ENCODE data around the gene AGAP1.

The AGAP1 gene

DNA sequence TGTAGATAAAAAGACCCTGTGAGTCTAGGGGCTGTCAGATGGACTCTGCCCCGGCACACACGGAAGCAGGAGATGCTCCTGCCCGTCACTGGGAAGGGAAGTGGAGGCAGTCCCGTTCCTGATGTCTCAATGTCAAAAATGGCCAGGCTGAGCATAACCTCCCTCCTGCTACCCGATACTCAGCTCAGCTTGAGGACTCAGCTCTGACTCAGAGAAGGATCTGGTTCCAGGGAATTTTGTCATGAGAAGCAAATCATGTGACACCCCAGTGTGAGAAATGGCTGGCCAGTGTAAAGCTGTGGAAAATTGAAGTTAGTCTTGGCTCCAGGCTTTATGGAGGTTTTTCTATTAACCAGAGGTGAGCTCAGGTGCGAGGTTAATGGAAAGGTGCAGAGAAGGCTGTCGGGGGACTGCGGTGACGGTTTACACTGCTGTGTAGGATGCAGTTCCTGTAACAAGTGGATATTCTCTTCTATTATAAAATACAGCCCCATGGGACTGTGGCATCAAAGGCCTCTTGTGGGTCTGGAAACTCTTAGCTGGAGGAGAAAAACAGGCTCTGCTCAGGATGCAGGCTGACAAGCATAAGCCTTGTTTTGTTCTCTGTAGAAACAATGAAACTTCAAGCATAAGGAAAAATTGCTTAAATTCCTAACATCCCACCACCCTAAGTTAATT lies 24.7 kb upstream of the AGAP1 start:
- TF ChIP-seq, protein P1, sequence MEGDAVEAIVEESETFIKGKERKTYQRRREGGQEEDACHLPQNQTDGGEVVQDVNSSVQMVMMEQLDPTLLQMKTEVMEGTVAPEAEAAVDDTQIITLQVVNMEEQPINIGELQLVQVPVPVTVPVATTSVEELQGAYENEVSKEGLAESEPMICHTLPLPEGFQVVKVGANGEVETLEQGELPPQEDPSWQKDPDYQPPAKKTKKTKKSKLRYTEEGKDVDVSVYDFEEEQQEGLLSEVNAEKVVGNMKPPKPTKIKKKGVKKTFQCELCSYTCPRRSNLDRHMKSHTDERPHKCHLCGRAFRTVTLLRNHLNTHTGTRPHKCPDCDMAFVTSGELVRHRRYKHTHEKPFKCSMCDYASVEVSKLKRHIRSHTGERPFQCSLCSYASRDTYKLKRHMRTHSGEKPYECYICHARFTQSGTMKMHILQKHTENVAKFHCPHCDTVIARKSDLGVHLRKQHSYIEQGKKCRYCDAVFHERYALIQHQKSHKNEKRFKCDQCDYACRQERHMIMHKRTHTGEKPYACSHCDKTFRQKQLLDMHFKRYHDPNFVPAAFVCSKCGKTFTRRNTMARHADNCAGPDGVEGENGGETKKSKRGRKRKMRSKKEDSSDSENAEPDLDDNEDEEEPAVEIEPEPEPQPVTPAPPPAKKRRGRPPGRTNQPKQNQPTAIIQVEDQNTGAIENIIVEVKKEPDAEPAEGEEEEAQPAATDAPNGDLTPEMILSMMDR (IDR thresholded peaks at IDR 0.05; ENCODE audit: control insufficient read depth, extremely low read depth, insufficient read depth): no peak
- no peak overlapping the region for H3K4me3 ChIP-seq (ENCODE audit: low read depth, low read length)
- DNase-seq (ENCODE audit: low read depth): no peak

DNA sequence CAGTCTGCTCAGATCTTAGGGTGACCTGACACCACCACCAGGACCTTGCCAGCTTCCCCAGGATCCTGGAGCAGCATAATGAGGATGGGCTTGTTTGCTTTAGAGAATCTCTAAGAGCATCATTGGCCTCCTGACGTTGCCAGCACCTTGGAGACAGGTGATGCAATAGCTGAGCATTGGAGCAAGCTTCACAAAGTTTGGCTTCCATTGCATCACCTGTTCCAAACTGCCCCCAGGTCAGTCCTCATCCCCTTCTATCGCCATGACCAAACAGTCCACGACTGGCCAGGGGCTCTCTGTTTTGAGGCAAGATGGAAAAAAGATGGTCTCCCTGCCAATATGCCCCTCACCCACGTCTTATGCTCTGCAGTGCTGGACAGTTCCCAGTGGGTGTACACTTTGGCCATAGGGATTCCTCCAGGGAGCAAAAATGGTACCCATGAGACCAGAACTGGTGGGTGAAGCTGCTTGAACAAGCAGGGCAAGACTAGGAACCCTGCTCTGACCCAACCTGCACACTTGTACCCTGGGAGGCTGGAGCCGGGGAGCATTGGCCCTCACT lies 22.6 kb upstream of the AGAP1 start:
- TF ChIP-seq, protein P1 (IDR thresholded peaks at IDR 0.05; ENCODE audit: control insufficient read depth, extremely low read depth, insufficient read depth): no peak
- DNase-seq (ENCODE audit: low read depth): no peak
- no peak overlapping the region for H3K4me3 ChIP-seq (ENCODE audit: low read depth, low read length)

DNA sequence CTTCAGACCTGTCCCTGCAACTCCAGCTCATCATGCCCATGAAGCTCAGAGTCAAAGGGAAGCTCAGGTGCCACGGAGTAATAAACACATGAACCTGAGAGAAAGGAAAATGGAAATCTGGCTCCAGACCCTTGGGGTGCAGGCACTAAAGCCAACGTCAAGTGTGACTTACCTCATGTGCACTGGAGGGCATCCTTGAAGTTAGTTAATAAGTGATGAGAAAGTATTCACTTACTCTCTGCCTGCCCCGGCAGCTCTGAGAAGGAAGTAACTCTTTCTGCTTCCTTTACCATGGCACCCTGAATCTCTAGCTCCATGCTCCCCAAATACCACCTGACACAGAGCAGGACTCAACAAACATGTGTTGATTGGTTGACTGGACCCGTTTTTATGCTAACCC lies 21.4 kb upstream of the AGAP1 start:
- no peak for DNase-seq (ENCODE audit: low read depth)
- no peak overlapping the region for H3K4me3 ChIP-seq (ENCODE audit: low read depth, low read length)
- TF ChIP-seq, protein P1 (IDR thresholded peaks at IDR 0.05; ENCODE audit: control insufficient read depth, extremely low read depth, insufficient read depth): no peak

DNA sequence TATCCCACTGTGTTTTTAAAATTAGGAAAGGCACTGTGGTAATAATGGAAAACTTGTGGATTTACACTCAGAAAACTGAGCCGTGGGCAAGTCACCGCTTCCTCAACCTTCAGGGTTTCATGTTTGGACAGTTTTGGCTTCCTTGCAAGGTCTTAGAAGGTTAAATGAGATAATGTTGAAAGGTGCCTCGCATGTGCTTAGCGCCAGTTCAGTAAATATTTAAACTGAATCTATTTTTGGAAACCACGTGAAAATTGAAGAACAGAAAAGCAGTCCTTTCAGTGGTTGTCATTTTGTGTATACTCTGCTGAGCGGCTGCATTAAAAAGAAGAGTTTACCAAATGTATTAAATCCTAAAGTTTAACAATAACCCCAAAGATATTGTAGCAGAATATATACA lies 15.2 kb upstream of the AGAP1 start:
- H3K4me3 ChIP-seq (ENCODE audit: low read depth, low read length): no peak overlapping the region
- no peak for DNase-seq (ENCODE audit: low read depth)
- TF ChIP-seq, protein P1 (IDR thresholded peaks at IDR 0.05; ENCODE audit: control insufficient read depth, extremely low read depth, insufficient read depth): no peak

DNA sequence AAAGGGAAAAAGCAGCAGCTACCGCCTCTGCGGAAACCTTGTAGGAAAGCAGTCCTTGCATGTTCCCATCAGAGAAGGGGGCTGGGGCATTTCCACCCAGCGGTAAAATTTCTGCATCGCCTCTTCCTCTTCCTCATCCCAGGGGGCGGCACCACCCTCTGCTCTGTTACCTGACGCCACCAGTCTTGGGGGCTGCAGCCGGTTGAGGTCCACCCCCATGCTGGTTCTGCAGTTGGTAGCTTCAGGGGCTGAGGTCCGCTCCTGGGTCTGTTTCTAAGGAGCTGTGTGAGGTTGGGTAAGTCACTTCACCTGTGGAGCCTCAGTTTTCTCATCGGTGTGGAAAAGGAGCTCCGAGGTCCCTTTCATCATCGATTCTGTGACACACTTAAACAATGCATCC lies 14.2 kb upstream of the AGAP1 start:
- DNase-seq (ENCODE audit: low read depth): no peak
- TF ChIP-seq, protein P1 (IDR thresholded peaks at IDR 0.05; ENCODE audit: control insufficient read depth, extremely low read depth, insufficient read depth): no peak
- no peak overlapping the region for H3K4me3 ChIP-seq (ENCODE audit: low read depth, low read length)

DNA sequence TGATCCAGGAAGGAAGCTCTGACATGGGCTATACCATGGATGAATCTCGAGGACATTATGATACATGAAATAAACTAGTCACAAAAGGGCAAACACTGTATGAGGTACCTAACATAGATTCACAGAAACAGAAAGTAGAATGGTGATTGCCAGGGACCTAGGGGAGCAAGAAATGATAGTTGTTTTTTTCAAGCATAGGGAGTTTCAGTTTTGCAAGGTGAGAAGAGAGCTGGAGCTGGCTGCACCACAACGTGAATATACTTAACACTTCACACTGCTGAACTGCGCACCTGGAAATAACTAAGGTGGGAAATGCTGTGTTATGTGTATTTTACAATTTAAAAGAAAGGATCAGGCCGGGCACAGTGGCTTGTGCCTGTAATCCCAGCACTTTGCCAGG lies 13.2 kb upstream of the AGAP1 start:
- TF ChIP-seq, protein P1 (IDR thresholded peaks at IDR 0.05; ENCODE audit: control insufficient read depth, extremely low read depth, insufficient read depth): no peak
- H3K4me3 ChIP-seq (ENCODE audit: low read depth, low read length): no peak overlapping the region
- no peak for DNase-seq (ENCODE audit: low read depth)

DNA sequence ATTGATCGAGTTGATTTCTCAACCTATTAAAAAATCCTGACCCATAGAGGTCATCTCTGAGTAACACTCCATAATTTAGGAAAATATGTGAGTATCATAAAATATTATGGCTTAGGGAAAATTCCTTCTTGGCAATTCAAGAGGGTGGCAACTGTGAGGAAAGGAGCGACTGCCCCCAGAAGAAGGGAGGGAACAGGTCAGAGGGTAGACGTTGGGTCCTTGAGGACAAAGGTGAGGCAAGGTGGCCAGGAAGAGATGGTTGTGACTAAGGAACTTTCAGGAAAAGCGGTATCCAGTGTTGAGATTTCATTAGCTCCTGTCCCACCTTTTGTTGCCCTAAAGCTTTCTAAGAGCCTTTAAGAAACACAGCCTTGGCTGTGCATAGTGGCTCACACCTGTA lies 10.5 kb upstream of the AGAP1 start:
- TF ChIP-seq, protein P1 (IDR thresholded peaks at IDR 0.05; ENCODE audit: control insufficient read depth, extremely low read depth, insufficient read depth): no peak
- no peak for DNase-seq (ENCODE audit: low read depth)
- no peak overlapping the region for H3K4me3 ChIP-seq (ENCODE audit: low read depth, low read length)
